ENCODE data around the gene ZP1.
"Not testable (repeated sequence)": the region's sequence is repeated elsewhere in the genome, so short reads cannot be mapped to it uniquely, and the experiment has no call there.

Gene ZP1, protein sequence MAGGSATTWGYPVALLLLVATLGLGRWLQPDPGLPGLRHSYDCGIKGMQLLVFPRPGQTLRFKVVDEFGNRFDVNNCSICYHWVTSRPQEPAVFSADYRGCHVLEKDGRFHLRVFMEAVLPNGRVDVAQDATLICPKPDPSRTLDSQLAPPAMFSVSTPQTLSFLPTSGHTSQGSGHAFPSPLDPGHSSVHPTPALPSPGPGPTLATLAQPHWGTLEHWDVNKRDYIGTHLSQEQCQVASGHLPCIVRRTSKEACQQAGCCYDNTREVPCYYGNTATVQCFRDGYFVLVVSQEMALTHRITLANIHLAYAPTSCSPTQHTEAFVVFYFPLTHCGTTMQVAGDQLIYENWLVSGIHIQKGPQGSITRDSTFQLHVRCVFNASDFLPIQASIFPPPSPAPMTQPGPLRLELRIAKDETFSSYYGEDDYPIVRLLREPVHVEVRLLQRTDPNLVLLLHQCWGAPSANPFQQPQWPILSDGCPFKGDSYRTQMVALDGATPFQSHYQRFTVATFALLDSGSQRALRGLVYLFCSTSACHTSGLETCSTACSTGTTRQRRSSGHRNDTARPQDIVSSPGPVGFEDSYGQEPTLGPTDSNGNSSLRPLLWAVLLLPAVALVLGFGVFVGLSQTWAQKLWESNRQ

DNA sequence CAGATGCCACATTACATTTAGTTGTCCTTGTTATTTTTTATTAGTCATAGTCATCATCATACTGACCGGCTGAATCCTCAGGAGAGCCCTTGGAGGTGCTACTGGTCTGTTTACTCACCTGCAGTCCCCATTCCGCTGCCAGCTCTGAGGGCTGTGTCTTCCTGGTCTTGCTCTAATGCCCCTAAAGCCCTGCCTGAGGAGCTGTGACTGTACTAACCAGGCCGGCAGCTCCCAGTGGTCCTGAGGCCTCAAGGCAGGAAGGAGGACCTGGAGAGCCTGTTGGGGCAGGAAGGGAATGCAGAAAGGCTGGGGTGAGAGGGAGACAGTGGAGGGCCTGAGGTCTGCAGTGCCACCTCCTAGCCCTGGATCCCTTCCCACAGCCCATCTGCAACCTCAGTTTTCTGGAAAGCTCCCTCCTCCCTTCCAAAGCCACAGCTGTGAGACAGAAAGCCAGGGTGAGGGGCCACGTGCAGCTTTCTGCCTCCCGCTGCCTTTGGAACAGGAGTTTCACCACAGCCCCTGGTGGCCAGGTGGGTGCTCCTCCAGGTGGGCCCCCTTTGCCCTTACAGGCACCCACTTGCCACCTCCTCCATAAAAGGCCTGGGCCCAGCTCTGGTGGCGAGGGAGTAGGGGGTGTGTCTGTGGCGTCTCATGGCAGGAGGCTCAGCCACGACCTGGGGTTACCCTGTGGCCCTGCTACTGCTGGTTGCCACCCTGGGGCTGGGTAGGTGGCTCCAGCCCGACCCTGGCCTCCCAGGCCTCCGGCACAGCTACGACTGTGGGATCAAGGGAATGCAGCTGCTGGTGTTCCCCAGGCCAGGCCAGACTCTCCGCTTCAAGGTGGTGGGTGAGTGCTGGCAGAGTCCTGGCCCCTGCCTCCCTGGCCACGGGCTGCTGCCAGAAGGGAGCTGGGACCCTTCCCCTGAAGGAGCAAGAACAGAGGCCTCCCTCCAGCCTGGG is at the start of gene ZP1:
TSS of gene ZP1 (plus strand) at position 632 of the 960 bp plus-strand sequence. CDS start at position 652, 20 bp downstream.
- DNase-seq = no peak

DNA sequence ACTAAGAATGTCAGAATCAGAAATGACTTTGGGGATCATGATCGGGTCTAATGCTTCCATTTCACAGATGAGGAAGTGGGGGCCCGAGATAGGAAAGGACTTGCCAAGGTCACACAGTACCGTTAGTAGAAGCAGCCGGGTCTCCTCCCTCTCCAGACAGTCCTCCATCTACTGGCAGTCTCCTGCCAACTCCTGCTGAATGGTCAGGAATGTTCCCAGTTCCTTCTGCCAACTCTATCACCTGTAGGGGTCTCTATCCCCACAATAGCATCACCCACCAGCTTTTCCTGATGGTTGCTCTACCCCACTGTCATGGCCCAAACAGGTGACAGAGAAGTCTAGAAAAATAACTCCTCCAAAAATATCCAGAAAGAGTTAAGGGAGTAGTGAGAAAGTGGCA is 49.3 kb upstream of the ZP1 start:
- no peak for DNase-seq

GRCh38 chr11:60821827-60822599 is 45.3 kb upstream of the ZP1 start:
- no peak for DNase-seq

GRCh38 chr11:60823745-60824306 is 43.5 kb upstream of the ZP1 start:
- DNase-seq = not testable (repeated sequence)

- no peak for DNase-seq
Measured at GRCh38 chr11:60825118-60825517, 42.2 kb upstream of the ZP1 start.

DNA sequence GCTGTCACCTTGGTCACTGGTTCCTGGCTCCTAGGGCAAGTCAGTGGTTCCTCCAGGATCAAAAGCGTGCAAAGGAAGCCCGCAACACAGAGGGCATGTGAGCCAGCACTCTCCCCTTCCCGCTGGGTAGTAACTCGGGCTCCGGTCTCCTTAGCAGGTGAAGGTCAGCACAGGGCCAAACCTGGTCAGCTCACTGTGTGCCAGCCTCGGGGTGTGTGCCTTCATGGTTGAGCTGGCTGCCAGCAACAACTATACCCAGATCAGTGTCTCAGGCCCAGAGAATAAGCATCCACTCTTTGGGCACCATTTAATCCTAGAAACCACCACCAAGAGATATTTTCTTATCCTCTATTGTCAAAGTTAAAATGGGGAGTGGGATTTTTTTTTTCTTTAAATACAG is 41.6 kb upstream of the ZP1 start:
- DNase-seq = no peak

GRCh38 chr11:60830478-60831142 is 36.7 kb upstream of the ZP1 start:
- DNase-seq = no peak

- DNase-seq = peak; percentile 89 to 90 (median 89)
Measured at GRCh38 chr11:60831143-60831500, 36.2 kb upstream of the ZP1 start.

- no peak for DNase-seq
Measured at GRCh38 chr11:60831501-60832079, 35.8 kb upstream of the ZP1 start.

DNA sequence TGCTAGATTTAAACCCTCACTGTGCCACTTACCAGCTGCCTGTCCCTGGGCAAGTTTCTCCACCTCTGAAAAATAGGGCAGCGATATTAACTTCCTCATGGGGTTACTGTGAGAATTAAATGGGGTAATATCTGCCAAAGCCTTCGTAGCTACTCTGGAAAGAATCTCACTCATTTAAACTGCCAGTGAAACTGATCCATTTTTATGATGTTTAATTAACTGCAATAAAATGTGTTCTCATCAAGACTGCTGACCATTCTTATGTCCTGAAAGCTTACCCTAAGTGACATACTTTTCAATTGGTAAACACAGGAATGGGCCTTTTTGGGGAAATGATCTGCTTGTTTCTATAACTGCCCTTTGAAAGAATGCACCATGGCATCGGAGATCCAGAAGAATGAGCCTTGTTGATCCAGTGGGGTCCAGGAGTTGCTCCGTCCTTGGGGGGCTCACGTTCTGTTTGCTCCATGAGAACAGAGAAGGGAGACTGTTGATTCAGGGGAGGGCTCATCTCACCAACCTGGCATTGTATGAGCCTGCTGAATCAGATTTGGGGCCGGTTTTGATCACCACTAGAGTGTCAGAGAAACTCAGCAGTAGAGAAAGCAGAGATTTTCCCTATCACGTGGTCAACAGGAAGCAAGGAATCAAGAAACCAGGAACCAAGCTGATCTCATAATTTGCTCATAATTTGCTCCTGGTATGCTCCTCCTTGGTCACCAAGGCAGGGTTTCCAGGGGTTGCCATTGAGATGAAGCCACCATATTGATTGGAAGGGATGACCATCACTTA is 32.4 kb upstream of the ZP1 start:
- DNase-seq = peak in 2 of 3 donors; percentile 63 to 80

DNA sequence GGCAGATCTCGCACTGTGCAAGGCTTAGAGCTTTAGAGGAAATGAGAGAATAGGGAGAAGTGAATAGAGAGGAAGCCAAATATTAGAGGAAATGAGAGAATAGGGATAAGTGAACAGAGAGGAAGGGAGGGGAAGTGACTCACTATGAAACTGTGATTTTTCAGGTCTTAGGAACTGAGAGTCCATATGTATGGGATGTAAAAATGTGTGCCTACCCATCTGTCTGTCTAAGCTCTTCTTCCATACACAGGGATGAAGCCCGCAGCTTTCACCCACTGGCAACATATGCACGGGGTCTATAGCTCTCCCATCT is 31.9 kb upstream of the ZP1 start:
- DNase-seq = peak in 1 of 3 donors; percentile 85

DNA sequence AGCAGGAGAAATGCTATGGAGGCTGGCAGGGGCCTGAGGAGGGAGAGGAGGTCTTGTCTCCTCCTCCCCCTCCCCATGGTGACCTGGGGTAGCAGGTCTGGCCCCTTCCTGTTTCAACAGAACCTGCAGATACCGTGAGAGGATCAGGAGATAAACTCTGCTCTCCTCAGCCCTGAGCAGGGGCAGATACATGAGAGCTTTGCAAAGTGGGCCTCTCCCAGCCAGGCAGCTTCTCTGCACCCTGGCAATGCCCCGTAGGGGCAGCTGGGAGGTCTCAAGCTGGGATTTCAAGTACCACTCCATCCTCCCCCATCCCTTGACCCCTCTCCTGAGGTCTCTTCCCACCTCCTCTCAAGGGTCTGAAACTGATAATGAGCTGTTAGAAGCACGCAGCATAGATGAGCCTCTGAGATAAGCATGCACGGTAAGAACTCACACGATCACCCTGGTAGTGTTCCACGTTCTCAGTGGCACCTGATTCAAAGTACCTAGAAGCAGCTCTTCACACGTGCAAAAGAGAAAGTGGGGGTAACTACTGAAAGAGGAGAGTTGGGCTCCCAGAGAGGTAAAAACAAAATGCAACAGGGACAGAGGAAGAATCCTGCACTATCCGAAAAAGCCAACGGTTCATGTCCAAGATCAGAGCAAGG is 30.4 kb upstream of the ZP1 start:
- DNase-seq = no peak

- DNase-seq = no peak
Measured at GRCh38 chr11:60838132-60838531, 29.2 kb upstream of the ZP1 start.

- no peak for DNase-seq
Measured at GRCh38 chr11:60840470-60841430, 26.6 kb upstream of the ZP1 start.

GRCh38 chr11:60841797-60842667 is 25.3 kb upstream of the ZP1 start, which contains the start of gene CCDC86:
TSS of gene CCDC86 (plus strand) at chr11:60842113. CDS start at chr11:60842125, 12 bp downstream.
- DNase-seq = peak; percentile 96 to 98 (median 97)

DNA sequence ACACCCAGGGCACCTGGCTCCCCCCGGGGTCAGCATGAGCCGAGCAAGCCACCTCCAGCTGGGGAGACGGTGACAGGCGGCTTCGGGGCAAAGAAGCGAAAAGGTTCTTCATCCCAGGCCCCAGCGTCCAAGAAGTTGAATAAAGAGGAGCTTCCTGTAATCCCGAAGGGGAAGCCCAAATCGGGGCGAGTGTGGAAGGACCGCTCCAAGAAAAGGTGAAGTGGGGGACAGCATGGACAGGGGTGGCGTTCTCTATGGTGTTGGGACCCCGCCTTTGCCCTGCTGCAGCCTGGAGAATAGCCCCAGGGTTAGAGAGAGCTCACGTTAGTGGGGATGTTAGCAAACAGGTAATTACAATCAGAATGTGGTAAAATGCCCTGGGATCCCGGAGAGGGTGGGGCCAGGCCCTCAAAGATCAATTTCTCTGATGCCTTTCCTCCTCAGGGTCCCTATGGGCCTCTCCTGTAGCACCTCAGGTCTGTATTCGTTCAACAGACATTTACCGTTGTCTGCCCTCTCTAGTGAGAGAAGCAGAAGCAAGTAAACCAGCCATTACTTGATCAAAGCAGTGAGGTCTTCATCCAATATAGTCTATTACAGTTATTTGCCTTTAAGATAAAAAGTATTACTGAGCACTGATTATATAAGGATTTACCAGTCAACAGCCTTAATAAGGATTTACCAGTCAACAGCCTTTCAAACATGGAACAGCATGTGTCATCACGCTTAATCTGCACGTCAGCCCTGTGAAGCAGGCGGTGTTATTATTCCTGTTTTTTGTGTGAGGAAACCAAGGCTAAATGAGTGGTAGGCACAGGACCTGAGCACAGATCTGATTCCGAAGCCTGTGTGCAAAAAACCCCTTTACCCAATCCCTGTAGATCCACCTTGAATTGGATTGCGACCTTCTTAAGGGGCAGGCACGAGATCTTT is 24.4 kb upstream of the ZP1 start:
- DNase-seq = peak; percentile 33 to 53 (median 36)
